ENCODE measurements around the gene SH3YL1.

Gene SH3YL1

GRCh38 chr2:295090-295489, 31.3 kb upstream of the SH3YL1 start:
- no peaks in the 10 kb centered on the region for H3K27me3 ChIP-seq (ENCODE audit: insufficient read depth, low read length, poor library complexity)
- TF ChIP-seq CTCF (IDR thresholded peaks at IDR 0.05; ENCODE audit: borderline replicate concordance, extremely low read depth, low read length, poor library complexity, severe bottlenecking) (no peak), EZH2 (IDR thresholded peaks at IDR 0.05; ENCODE audit: borderline replicate concordance, low read depth, low read length, severe bottlenecking) (no peak)

GRCh38 chr2:290090-290722, 26.4 kb upstream of the SH3YL1 start:
- ATAC-seq (ENCODE audit: insufficient read depth, low read depth) (no peak), DNase-seq (no peak)
- H3K4me3 ChIP-seq (ENCODE audit: low read depth in 1 of 2, low read length in 2 of 2): no peak overlapping the region
- H3K4me1 ChIP-seq (ENCODE audit: insufficient read depth, low read length): no peaks in the 10 kb centered on the region
- TF ChIP-seq CTCF (IDR thresholded peaks at IDR 0.05; ENCODE audit: borderline replicate concordance, extremely low read depth, low read length, poor library complexity, severe bottlenecking): no peak
- TF ChIP-seq EZH2 (IDR thresholded peaks at IDR 0.05; ENCODE audit: borderline replicate concordance, low read depth, low read length, severe bottlenecking): no peak
- 0 out of 2 replicates have a peak, but pooled peaks cover 4% of the 10 kb centered on the region for H4K20me1 ChIP-seq (ENCODE audit: insufficient read depth, low read length)
- no peak overlapping the region for H2AFZ ChIP-seq (ENCODE audit: low read depth, low read length)
- H3K9ac ChIP-seq (ENCODE audit: low read depth, low read length): no peak overlapping the region
- H3K4me2 ChIP-seq (ENCODE audit: insufficient read depth, low read length): no peak overlapping the region
- H3K27me3 ChIP-seq (ENCODE audit: insufficient read depth, low read length, poor library complexity): no peaks in the 10 kb centered on the region
- no peaks in the 10 kb centered on the region for H3K9me3 ChIP-seq (ENCODE audit: insufficient read depth, low read length, severe bottlenecking)
- peaks cover 4% of the 10 kb centered on the region; the same call in 1 of the 2 replicates for H3K36me3 ChIP-seq (ENCODE audit: insufficient read depth, low read length)
- H3K27ac ChIP-seq (ENCODE audit: low read length): no peak overlapping the region
- H3K79me2 ChIP-seq (ENCODE audit: insufficient read depth, low read length): no peaks in the 10 kb centered on the region

More at GRCh38 chr2:295090-295489, 31.3 kb upstream of the SH3YL1 start:
- Histone ChIP-seq H3K9ac (ENCODE audit: low read depth, low read length) (no peak overlapping the region), H4K20me1 (ENCODE audit: insufficient read depth, low read length) (no peaks in the 10 kb centered on the region), H3K4me1 (ENCODE audit: insufficient read depth, low read length) (no peaks in the 10 kb centered on the region), H3K36me3 (ENCODE audit: insufficient read depth, low read length) (peaks cover 4% of the 10 kb centered on the region; the same call in 1 of the 2 replicates), H3K27ac (ENCODE audit: low read length) (no peak overlapping the region), H2AFZ (ENCODE audit: low read depth, low read length) (no peak overlapping the region), H3K9me3 (ENCODE audit: insufficient read depth, low read length, severe bottlenecking) (no peaks in the 10 kb centered on the region), H3K79me2 (ENCODE audit: insufficient read depth, low read length) (no peaks in the 10 kb centered on the region), H3K4me3 (ENCODE audit: low read depth in 1 of 2, low read length in 2 of 2) (no peak overlapping the region), H3K4me2 (ENCODE audit: insufficient read depth, low read length) (no peak overlapping the region)
- DNase-seq (no peak), ATAC-seq (ENCODE audit: insufficient read depth, low read depth) (no peak)

GRCh38 chr2:289362-290089, 25.7 kb upstream of the SH3YL1 start:
- Histone ChIP-seq H3K79me2 (ENCODE audit: insufficient read depth, low read length) (no peaks in the 10 kb centered on the region), H3K36me3 (ENCODE audit: insufficient read depth, low read length) (peaks cover 4% of the 10 kb centered on the region; the same call in 1 of the 2 replicates), H3K9ac (ENCODE audit: low read depth, low read length) (no peak overlapping the region), H3K27ac (ENCODE audit: low read length) (no peak overlapping the region), H3K4me2 (ENCODE audit: insufficient read depth, low read length) (no peak overlapping the region), H2AFZ (ENCODE audit: low read depth, low read length) (no peak overlapping the region), H3K27me3 (ENCODE audit: insufficient read depth, low read length, poor library complexity) (no peaks in the 10 kb centered on the region), H3K4me3 (ENCODE audit: low read depth in 1 of 2, low read length in 2 of 2) (no peak overlapping the region), H3K9me3 (ENCODE audit: insufficient read depth, low read length, severe bottlenecking) (no peaks in the 10 kb centered on the region), H3K4me1 (ENCODE audit: insufficient read depth, low read length) (no peaks in the 10 kb centered on the region), H4K20me1 (ENCODE audit: insufficient read depth, low read length) (0 out of 2 replicates have a peak, but pooled peaks cover 4% of the 10 kb centered on the region)
- ATAC-seq (ENCODE audit: insufficient read depth, low read depth): no peak
- DNase-seq: no peak
- TF ChIP-seq EZH2 (IDR thresholded peaks at IDR 0.05; ENCODE audit: borderline replicate concordance, low read depth, low read length, severe bottlenecking) (no peak), CTCF (IDR thresholded peaks at IDR 0.05; ENCODE audit: borderline replicate concordance, extremely low read depth, low read length, poor library complexity, severe bottlenecking) (no peak)
